ENCODE results near the gene SH3D19.

Gene SH3D19

DNA sequence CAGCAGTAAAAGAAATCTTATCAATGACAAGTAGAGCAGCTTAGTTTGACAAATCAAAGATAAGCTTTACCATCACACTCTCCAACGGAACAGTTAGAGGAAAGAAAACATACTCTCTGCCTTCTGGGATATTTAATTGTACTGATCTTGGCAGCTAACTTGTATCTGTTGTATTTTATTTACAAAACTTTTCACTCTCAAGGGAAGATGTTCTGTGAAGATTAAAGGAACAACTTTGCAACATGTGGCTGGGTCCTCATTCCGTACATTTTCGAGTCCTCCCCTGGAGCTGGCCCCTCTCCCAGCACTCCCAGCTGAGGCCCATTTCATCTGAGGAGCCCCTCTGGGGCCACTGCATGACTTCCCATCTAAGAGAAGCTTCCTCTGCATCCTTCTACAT lies 151.5 kb downstream of the SH3D19 start:
- Histone ChIP-seq H3K36me3 (ENCODE audit: control insufficient read depth in 4 of 4, insufficient read depth in 4 of 4, low read length in 3 of 4) (no peaks in the 10 kb centered on the region), H3K27me3 (replicated peaks in 2 of 5; ENCODE audit: control insufficient read depth in 4 of 5, insufficient read depth in 5 of 5, low read length in 4 of 5) (no peaks in the 10 kb centered on the region), H3K27ac (ENCODE audit: insufficient read depth in 1 of 2, low read depth in 1 of 2, low read length in 2 of 2, poor library complexity in 1 of 2, severe bottlenecking in 2 of 2) (no peak overlapping the region), H3K4me1 (ENCODE audit: control extremely low read depth in 1 of 4, control insufficient read depth in 4 of 4, insufficient read depth in 4 of 4, low read length in 3 of 4) (no peaks in the 10 kb centered on the region), H3K9me3 (ENCODE audit: control extremely low read depth in 1 of 5, control insufficient read depth in 4 of 5, insufficient read depth in 2 of 5, low read depth in 1 of 5, low read length in 4 of 5) (no peaks in the 10 kb centered on the region), H3K4me3 (ENCODE audit: control insufficient read depth in 1 of 7, extremely low read depth in 1 of 7, insufficient read depth in 4 of 7, low read depth in 2 of 7, low read length in 6 of 7) (no peak overlapping the region)
- ChIA-PET POLR2A (no interaction called here), CTCF (no interaction called here)
- no peak for DNase-seq
- WGBS (ENCODE audit: insufficient coverage), result 96% methylated on average over 2 of the region's 3 CpGs

DNA sequence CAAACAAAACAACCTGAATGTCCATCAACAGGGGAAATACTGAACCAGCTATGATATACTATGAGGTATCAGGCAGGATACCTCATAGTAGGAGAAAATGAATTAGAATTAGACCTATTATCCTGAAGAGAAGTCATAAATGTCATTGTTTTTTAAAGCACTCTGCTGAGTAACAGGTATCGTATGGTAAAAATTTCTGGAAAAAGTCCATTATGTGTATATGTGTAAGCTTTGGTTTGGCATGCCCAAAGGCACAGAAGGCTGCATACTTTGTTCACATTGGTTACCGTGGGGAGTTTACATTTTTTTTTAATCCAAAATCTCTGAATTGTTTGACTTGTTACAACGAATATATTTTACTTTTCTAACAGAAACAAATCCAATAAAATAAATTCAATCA lies 155.5 kb downstream of the SH3D19 start:
- no peak for DNase-seq
- H3K36me3 ChIP-seq (ENCODE audit: control insufficient read depth in 4 of 4, insufficient read depth in 4 of 4, low read length in 3 of 4), result no peaks in the 10 kb centered on the region
- WGBS (ENCODE audit: insufficient coverage), result 90% methylated on average over 1 of the region's 3 CpGs
- H3K4me3 ChIP-seq (ENCODE audit: control insufficient read depth in 1 of 7, extremely low read depth in 1 of 7, insufficient read depth in 4 of 7, low read depth in 2 of 7, low read length in 6 of 7), result no peak overlapping the region
- no peaks in the 10 kb centered on the region for H3K9me3 ChIP-seq (ENCODE audit: control extremely low read depth in 1 of 5, control insufficient read depth in 4 of 5, insufficient read depth in 2 of 5, low read depth in 1 of 5, low read length in 4 of 5)
- ChIA-PET CTCF (no interaction called here), POLR2A (no interaction called here)
- no peak overlapping the region for H3K27ac ChIP-seq (ENCODE audit: insufficient read depth in 1 of 2, low read depth in 1 of 2, low read length in 2 of 2, poor library complexity in 1 of 2, severe bottlenecking in 2 of 2)
- H3K27me3 ChIP-seq (replicated peaks in 2 of 5; ENCODE audit: control insufficient read depth in 4 of 5, insufficient read depth in 5 of 5, low read length in 4 of 5), result peaks cover 0 to 3% (median 0%) of the 10 kb centered on the region in 5 experiments
- no peaks in the 10 kb centered on the region for H3K4me1 ChIP-seq (ENCODE audit: control extremely low read depth in 1 of 4, control insufficient read depth in 4 of 4, insufficient read depth in 4 of 4, low read length in 3 of 4)

DNA sequence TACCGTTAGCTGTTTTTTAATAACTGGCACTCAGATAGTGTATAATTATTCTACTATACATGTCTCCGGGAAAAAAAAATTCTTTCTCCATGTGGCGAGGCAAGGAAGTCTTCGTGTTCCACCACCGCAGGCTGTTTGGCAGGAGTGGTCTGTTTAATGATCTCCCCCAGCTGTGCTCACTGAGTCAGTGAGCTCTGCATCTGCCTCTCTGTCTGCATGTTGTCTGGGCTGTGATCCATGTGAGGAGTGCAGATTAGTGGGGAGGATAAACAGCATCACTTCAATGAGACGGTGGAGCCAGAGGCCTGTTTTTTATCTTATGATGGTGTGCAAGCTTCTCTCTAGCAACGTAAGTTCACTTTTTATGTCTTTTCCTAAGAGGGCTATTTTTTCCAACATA lies 156.2 kb downstream of the SH3D19 start:
- ChIA-PET POLR2A (no interaction called here), CTCF (no interaction called here)
- no peak for DNase-seq
- H3K9me3 ChIP-seq (ENCODE audit: control extremely low read depth in 1 of 5, control insufficient read depth in 4 of 5, insufficient read depth in 2 of 5, low read depth in 1 of 5, low read length in 4 of 5), result no peaks in the 10 kb centered on the region
- H3K4me1 ChIP-seq (ENCODE audit: control extremely low read depth in 1 of 4, control insufficient read depth in 4 of 4, insufficient read depth in 4 of 4, low read length in 3 of 4), result no peaks in the 10 kb centered on the region
- H3K27ac ChIP-seq (ENCODE audit: insufficient read depth in 1 of 2, low read depth in 1 of 2, low read length in 2 of 2, poor library complexity in 1 of 2, severe bottlenecking in 2 of 2), result no peak overlapping the region
- peaks cover 0 to 3% (median 0%) of the 10 kb centered on the region in 5 experiments for H3K27me3 ChIP-seq (replicated peaks in 2 of 5; ENCODE audit: control insufficient read depth in 4 of 5, insufficient read depth in 5 of 5, low read length in 4 of 5)
- 98% methylated on average over 6 of the region's 7 CpGs for WGBS (ENCODE audit: insufficient coverage)
- H3K36me3 ChIP-seq (ENCODE audit: control insufficient read depth in 4 of 4, insufficient read depth in 4 of 4, low read length in 3 of 4), result no peaks in the 10 kb centered on the region
- H3K4me3 ChIP-seq (ENCODE audit: control insufficient read depth in 1 of 7, extremely low read depth in 1 of 7, insufficient read depth in 4 of 7, low read depth in 2 of 7, low read length in 6 of 7), result no peak overlapping the region

- Histone ChIP-seq H3K27ac (ENCODE audit: insufficient read depth in 1 of 2, low read depth in 1 of 2, low read length in 2 of 2, poor library complexity in 1 of 2, severe bottlenecking in 2 of 2) (no peak overlapping the region), H3K36me3 (ENCODE audit: control insufficient read depth in 4 of 4, insufficient read depth in 4 of 4, low read length in 3 of 4) (no peaks in the 10 kb centered on the region), H3K9me3 (ENCODE audit: control extremely low read depth in 1 of 5, control insufficient read depth in 4 of 5, insufficient read depth in 2 of 5, low read depth in 1 of 5, low read length in 4 of 5) (no peaks in the 10 kb centered on the region), H3K27me3 (replicated peaks in 2 of 5; ENCODE audit: control insufficient read depth in 4 of 5, insufficient read depth in 5 of 5, low read length in 4 of 5) (peaks cover 0 to 3% (median 0%) of the 10 kb centered on the region in 5 experiments), H3K4me3 (ENCODE audit: control insufficient read depth in 1 of 7, extremely low read depth in 1 of 7, insufficient read depth in 4 of 7, low read depth in 2 of 7, low read length in 6 of 7) (no peak overlapping the region), H3K4me1 (ENCODE audit: control extremely low read depth in 1 of 4, control insufficient read depth in 4 of 4, insufficient read depth in 4 of 4, low read length in 3 of 4) (no peaks in the 10 kb centered on the region)
- DNase-seq, result no peak
- no CpG with 5 or more reads among the region's 24 CpGs for WGBS (ENCODE audit: insufficient coverage)
- CTCF ChIA-PET, result no interaction called here
- POLR2A ChIA-PET, result no interaction called here
Measured at GRCh38 chr4:151167561-151167960, 157.8 kb downstream of the SH3D19 start.

DNA sequence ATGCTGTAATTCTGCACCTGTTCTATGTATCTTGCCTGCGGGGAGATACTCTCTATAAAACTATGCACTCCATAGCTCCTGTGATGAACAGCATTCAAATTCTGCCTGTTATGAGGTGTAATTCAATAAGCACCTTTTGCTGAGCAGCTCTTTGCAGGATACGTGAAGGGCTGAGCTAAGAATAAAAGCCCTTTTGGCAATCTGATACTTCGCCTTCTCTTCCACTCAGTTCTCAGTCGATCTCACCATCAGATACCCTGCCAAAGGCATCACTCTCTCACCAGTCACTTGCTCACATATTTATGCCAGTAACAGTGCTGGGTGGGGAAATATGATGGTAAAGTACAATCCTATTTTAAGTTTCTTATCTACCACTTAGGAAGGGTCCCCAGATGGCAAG lies 158.8 kb downstream of the SH3D19 start:
- no peak for DNase-seq
- H3K9me3 ChIP-seq (ENCODE audit: control extremely low read depth in 1 of 5, control insufficient read depth in 4 of 5, insufficient read depth in 2 of 5, low read depth in 1 of 5, low read length in 4 of 5), result no peaks in the 10 kb centered on the region
- H3K36me3 ChIP-seq (ENCODE audit: control insufficient read depth in 4 of 4, insufficient read depth in 4 of 4, low read length in 3 of 4), result no peaks in the 10 kb centered on the region
- H3K4me1 ChIP-seq (ENCODE audit: control extremely low read depth in 1 of 4, control insufficient read depth in 4 of 4, insufficient read depth in 4 of 4, low read length in 3 of 4), result no peaks in the 10 kb centered on the region
- 94% methylated on average over 2 of the region's 4 CpGs for WGBS (ENCODE audit: insufficient coverage)
- peaks cover 0 to 3% (median 0%) of the 10 kb centered on the region in 5 experiments for H3K27me3 ChIP-seq (replicated peaks in 2 of 5; ENCODE audit: control insufficient read depth in 4 of 5, insufficient read depth in 5 of 5, low read length in 4 of 5)
- H3K27ac ChIP-seq (ENCODE audit: insufficient read depth in 1 of 2, low read depth in 1 of 2, low read length in 2 of 2, poor library complexity in 1 of 2, severe bottlenecking in 2 of 2), result no peak overlapping the region
- no peak overlapping the region for H3K4me3 ChIP-seq (ENCODE audit: control insufficient read depth in 1 of 7, extremely low read depth in 1 of 7, insufficient read depth in 4 of 7, low read depth in 2 of 7, low read length in 6 of 7)
- ChIA-PET CTCF (no interaction called here), POLR2A (no interaction called here)

GRCh38 chr4:151165205-151166000 lies 160.0 kb downstream of the SH3D19 start:
- H3K4me1 ChIP-seq (ENCODE audit: control extremely low read depth in 1 of 4, control insufficient read depth in 4 of 4, insufficient read depth in 4 of 4, low read length in 3 of 4), result no peaks in the 10 kb centered on the region
- H3K36me3 ChIP-seq (ENCODE audit: control insufficient read depth in 4 of 4, insufficient read depth in 4 of 4, low read length in 3 of 4), result no peaks in the 10 kb centered on the region
- 96% methylated on average over 4 of the region's 10 CpGs for WGBS (ENCODE audit: insufficient coverage)
- H3K27me3 ChIP-seq (replicated peaks in 2 of 5; ENCODE audit: control insufficient read depth in 4 of 5, insufficient read depth in 5 of 5, low read length in 4 of 5), result peaks cover 0 to 3% (median 0%) of the 10 kb centered on the region in 5 experiments
- no peak for DNase-seq
- H3K4me3 ChIP-seq (ENCODE audit: control insufficient read depth in 1 of 7, extremely low read depth in 1 of 7, insufficient read depth in 4 of 7, low read depth in 2 of 7, low read length in 6 of 7), result no peak overlapping the region
- CTCF ChIA-PET, result no interaction called here
- no peak overlapping the region for H3K27ac ChIP-seq (ENCODE audit: insufficient read depth in 1 of 2, low read depth in 1 of 2, low read length in 2 of 2, poor library complexity in 1 of 2, severe bottlenecking in 2 of 2)
- POLR2A ChIA-PET, result no interaction called here
- H3K9me3 ChIP-seq (ENCODE audit: control extremely low read depth in 1 of 5, control insufficient read depth in 4 of 5, insufficient read depth in 2 of 5, low read depth in 1 of 5, low read length in 4 of 5), result no peaks in the 10 kb centered on the region

GRCh38 chr4:151163855-151164254 lies 161.6 kb downstream of the SH3D19 start:
- no CpG with 5 or more reads among the region's 1 CpG for WGBS (ENCODE audit: insufficient coverage)
- no peaks in the 10 kb centered on the region for H3K36me3 ChIP-seq (ENCODE audit: control insufficient read depth in 4 of 4, insufficient read depth in 4 of 4, low read length in 3 of 4)
- DNase-seq, result no peak
- H3K4me3 ChIP-seq (ENCODE audit: control insufficient read depth in 1 of 7, extremely low read depth in 1 of 7, insufficient read depth in 4 of 7, low read depth in 2 of 7, low read length in 6 of 7), result no peak overlapping the region
- peaks cover 0 to 3% (median 0%) of the 10 kb centered on the region in 5 experiments for H3K27me3 ChIP-seq (replicated peaks in 2 of 5; ENCODE audit: control insufficient read depth in 4 of 5, insufficient read depth in 5 of 5, low read length in 4 of 5)
- POLR2A ChIA-PET, result no interaction called here
- CTCF ChIA-PET, result no interaction called here
- no peak overlapping the region for H3K27ac ChIP-seq (ENCODE audit: insufficient read depth in 1 of 2, low read depth in 1 of 2, low read length in 2 of 2, poor library complexity in 1 of 2, severe bottlenecking in 2 of 2)
- H3K4me1 ChIP-seq (ENCODE audit: control extremely low read depth in 1 of 4, control insufficient read depth in 4 of 4, insufficient read depth in 4 of 4, low read length in 3 of 4), result no peaks in the 10 kb centered on the region
- H3K9me3 ChIP-seq (ENCODE audit: control extremely low read depth in 1 of 5, control insufficient read depth in 4 of 5, insufficient read depth in 2 of 5, low read depth in 1 of 5, low read length in 4 of 5), result no peaks in the 10 kb centered on the region

All from common myeloid progenitor, CD34-positive (primary cell).